Stimulated activated CD8-positive, alpha-beta memory T cell treated with anti-CD3 and anti-CD28 coated beads, Interleukin-12 subunit alpha, Interleukin-12 subunit beta, amount 100 ng/mL, for 24 hours (primary cell): ENCODE measurements around the gene C1QL2.

ENCODE experiments used
- DNase-seq: peaks from one replicate; pipeline ENCODE4 v3.0.0-alpha.2; 2020; ENCODE audit errors: extremely low read depth

C1QL2 gene

DNA sequence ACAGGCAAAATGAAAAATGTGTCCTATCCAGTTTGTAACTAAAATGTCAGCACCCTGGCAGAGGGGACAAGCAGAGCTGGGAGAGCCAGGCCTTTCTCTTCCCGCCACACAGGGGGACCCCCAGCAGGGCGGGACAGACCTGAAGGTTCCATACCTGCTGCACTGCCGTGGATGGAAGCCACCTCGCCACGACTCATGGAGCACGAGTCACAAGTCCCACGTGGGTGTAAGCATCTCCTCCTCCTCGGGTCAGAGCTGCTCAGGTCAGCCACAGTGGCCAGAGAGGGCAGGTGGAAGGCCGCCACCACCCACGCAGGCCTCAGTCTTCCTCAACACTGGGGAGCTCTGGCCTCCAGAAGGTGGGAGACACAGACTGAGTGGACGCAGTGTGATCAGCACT, 21.0 kb downstream of the C1QL2 start:
- no peak for DNase-seq

DNA sequence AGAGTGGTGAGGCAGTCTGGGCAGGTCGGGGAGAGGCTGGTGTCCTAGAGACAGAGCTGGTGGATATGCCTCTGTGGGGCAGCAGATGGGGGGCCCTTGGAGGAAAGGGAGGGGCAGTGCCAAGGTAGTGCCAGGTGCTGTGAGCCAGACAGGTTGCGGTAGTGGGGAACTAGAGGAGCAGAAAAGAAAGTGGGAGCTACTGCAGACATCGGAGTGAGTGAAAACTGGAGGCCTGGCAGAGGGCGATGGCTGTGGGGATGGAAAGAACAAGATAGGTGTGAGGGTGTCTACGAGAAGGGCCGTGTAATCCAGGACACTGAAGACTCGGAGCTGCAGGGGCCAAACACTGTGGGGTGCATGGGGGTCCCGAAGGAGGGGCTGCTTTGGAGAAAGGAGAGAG, 21.7 kb downstream of the C1QL2 start:
- DNase-seq = no peak

GRCh38 chr2:119136093-119136492, 22.5 kb downstream of the C1QL2 start:
- no peak for DNase-seq

GRCh38 chr2:119134775-119135174, 23.8 kb downstream of the C1QL2 start:
- no peak for DNase-seq

- no peak for DNase-seq
Observed at GRCh38 chr2:119126650-119127049, 31.9 kb downstream of the C1QL2 start.

DNA sequence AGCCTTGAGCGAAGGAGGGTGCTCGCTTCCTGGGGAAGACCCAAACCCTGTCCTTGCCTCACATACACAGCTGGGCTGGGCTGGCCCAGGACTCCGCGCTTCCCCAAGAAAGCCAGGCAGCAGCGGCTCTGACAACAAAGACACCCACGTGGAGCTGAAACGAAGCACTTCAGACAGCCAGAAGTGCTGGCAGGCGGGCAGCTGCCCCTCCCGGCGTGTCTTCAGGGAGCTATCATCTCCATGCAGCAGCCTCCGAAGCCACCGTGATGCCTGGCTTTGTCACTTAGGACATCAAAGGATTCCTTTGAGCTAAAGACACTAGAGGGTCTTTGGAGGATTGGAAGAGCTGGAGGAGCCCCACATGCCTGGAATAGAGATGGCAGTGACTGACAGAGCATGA, 35.2 kb downstream of the C1QL2 start:
- no peak for DNase-seq

GRCh38 chr2:119122663-119123062, 35.9 kb downstream of the C1QL2 start:
- DNase-seq = no peak

GRCh38 chr2:119119999-119120756, 38.4 kb downstream of the C1QL2 start:
- DNase-seq = no peak

DNA sequence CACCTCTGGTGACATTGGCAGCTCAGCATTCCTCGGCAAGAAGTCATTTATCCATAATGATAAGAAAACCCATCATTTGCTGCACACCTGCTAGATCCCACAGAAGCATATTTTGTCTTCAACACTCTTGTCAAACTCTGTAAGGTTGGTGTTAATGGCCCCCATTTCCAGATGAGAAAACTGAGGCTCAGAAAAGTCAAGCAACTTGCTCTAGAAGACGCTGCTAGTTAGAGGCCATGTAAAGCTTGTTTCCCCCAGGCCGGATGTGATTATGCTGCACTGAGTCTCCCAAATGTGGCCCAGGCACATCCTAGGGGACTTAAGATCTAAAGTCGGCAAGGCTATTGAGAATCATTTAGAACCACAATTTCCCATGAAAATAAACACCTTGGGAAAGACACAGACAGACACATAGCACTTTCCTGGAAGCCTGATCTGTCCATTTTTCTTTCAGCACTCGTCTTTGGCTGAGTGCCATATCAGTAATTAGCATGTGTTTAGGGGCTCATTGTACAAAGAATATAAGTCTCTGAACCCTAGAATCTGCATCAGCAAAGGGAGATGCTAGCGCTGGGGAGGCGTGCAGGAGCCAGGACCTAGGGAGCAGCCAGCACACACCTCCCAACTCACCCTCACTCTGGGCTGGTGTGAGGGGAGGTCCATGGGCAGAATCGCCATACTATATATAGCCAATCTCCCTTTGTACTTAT, 39.3 kb downstream of the C1QL2 start:
- DNase-seq = no peak

DNA sequence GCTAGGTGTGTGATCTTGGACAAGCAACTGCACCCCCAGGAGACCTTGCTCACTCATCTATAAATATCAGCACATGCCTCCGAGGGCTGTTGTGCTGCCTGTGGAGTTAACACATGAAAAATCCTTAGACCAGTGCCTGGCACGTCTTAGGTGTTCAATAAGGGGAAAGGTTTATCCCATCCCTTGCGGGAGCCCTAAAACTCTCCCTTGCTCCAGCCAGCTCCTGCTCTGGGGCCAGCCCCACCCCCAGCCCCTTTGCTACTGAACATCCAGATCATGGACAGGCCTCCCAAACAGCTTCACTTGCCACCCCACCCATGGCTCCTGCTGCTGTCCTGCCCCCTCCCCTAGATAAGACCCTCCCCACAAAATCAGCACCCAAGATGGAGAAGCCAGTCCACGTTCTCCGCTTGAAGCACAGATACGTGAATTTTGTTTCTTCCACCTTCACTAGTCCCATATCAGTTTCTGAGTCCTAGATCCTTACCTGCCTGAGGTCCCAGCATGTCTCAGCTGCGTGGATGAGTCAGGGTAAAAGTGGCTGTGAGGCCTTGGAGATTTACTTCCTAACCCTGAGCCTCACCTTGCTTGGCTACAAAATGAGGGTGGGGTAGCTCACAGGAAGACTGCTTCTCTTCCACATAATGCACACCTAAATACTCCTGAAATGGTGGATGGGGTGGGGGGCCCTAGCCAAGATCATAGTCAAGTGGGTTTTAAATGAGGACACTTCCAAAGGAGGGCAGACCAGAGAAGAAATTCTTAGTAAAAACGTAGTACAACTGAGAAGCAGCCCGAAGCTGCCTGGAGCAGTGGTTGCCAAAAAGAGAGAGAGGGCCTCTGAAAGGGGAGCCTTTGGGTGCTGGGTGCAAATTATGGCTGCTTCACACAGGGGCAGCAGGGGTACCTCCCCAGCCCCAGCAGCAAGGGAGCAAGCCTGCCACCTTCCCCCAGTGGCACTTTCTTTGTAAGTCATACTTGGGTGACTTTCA, 40.4 kb downstream of the C1QL2 start:
- DNase-seq = no peak

- no peak for DNase-seq
Observed at GRCh38 chr2:119117408-119117807, 41.1 kb downstream of the C1QL2 start.

- no peak for DNase-seq
Observed at GRCh38 chr2:119116411-119117295, 41.9 kb downstream of the C1QL2 start.

- no peak for DNase-seq
Observed at GRCh38 chr2:119114266-119114665, 44.3 kb downstream of the C1QL2 start.

DNA sequence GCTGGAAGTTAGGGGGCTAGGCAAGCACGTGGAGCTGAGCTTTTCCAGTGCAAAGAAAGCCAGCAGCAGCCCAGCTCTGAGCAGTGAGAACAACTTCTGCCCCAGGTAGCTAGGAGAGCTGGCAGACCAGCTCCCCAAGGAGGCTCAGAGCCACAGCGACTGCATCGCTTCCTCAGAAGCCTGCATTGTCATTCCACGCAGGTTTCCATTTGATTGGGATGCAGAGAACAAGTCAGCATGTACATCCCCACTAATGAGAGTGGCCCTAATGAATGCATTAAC, 45.1 kb downstream of the C1QL2 start:
- no peak for DNase-seq

DNA sequence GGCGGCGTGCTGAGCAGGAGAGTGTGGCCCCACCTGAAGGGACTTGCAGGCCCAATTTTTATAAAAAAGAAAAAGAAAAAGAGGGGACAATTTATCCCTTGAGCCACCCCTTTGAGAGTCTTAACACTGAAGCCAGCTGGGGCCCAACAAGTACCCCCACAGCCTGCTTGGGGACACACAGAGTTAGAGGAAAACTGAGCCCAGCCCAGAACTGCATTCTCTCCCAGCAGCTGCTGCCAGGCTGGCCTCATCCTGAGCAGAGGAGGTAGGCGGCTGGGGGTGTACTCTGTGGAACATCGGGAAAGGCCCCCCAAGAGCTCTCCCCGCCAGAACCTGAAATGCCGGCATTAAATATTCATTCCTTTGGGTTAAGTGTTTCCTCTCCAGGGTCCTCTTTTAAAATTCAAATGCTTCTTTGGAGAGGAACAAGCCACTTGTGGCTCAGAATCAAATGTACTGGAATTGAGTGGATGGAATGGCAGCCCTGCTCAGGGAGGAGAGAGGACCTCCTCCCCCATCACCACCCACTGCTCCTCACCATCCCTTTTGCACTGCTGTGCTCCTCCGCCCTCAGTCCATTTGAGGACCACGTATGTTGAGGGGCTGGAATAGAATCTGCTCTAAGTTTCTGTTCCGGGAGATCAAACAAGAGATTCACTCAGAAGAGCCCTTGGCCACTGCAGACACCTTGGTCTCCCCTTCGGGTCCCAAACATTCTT, 45.6 kb downstream of the C1QL2 start:
- DNase-seq = no peak

DNA sequence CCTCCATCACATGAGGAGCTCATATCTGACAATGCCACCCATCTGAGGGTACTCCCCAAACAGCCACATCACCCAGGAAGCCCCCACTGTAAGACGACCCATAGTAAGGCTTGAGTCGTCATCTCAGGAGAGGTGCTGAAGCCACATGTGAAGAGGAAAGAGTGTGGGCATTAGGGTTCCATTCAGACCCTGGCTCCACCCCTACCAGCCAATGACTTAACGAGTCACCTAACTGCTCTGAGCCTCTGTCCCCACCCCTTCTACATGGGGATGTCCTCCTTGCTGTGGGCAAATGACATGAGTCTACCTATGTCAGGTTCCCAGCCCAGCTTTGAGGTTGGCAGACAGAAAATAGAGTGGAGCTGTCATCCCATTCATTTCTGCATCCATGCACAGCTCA, 46.3 kb downstream of the C1QL2 start:
- DNase-seq = no peak

- no peak for DNase-seq
Observed at GRCh38 chr2:119111115-119111975, 47.2 kb downstream of the C1QL2 start.

DNA sequence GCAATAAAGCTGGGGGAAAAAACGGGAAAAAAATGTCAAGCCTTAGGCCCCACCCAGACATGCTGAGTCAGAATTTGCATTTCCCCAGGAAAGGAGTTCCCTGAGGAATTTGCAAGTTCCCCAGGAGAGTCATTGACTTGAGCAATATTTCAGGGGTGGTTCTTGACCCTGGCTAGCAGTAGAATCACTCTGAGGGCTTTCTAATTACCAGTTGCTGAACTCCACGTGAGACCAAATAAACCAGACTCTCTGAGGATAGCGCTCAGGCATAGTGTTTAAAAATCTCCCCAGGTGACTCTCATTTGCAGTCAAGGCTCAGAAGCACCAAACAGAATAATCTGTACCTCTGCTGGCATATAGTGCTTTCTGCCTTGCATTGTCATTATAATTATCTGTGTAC, 48.7 kb downstream of the C1QL2 start:
- DNase-seq = no peak

- DNase-seq = no peak
Observed at GRCh38 chr2:119108186-119108585, 50.4 kb downstream of the C1QL2 start.
